ENCODE results near the gene ARHGEF37.

DNA sequence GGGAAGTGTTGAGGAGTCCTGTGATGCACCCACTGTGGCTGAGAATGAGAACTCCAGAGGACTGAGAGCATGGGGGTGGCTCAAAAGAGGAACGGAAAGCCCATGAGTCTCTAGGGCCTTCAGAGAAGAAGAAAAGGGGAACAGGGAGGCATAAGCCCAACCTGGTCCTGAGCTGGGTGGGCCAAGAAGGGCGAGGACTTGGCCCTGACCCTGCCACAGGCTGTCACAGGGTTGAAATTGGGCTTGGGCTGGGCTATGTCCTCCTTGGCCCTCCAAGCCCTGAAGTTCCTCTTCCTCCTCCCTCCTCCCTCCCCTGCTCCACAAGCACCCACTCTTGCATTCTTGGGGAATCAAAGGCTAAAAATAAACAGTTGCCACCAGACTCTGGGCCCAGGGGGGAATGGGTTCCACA lies 99.5 kb downstream of the ARHGEF37 start:
- TF ChIP-seq CTCF (IDR thresholded peaks at IDR 0.05; ENCODE audit: low read depth, low read length, poor library complexity, severe bottlenecking) (peak; percentile 25), EZH2phosphoT487 (IDR thresholded peaks at IDR 0.05; ENCODE audit: borderline replicate concordance, low read length) (no peak)
